Stimulated activated CD4-positive, alpha-beta T cell treated with anti-CD3 and anti-CD28 coated beads, Interleukin-12 subunit alpha, Interleukin-12 subunit beta, amount 100 ng/mL, for 24 hours (primary cell): ENCODE measurements around the gene CNNM4.

Experiments
- DNase-seq, 2 experiments: peaks; one replicate each; pipeline ENCODE4 v3.0.0-alpha.2; 2020; ENCODE audit warnings: low read depth in 2 of 2

CNNM4 gene

DNA sequence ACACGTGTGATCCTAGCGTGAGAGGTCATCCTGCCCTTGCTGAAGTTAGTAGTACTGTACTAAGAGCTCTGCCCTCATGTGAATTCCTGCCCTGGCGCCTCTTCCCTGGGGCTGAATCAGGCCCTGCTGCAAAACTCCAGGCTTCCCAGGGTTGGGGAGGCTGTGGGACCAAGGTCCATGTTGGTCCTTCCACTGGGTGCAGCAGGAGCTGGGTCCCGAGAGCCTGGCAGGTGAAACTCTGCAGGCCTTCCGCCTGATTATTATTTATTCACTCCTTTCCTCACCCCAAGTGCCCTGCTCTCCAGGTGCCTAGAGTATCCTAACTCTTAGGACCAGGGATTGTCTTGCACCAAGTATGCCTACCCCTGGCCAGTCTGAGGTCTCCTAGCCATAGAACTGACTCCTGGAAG is 50.1 kb downstream of the CNNM4 start:
- DNase-seq: no peak

DNA sequence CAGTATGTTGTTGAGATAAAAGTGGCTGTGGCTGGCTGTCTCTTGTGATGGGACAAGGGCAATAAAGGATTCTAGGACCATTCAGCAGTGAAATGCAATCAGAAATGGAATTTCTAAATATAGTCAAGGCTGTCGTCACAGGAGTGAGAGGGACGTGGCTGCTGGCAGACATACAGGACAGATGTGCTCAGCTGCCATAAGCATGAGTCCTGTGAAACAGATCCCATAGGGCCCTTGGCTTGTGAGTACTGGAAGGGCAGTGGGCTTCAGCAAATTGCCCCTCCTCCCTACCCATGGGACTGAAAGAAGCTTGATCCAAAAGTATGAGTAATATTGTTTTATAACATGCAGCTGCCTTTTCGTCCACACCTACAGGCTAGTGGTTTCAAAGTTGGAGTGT is 51.2 kb downstream of the CNNM4 start:
- DNase-seq: no peak

DNA sequence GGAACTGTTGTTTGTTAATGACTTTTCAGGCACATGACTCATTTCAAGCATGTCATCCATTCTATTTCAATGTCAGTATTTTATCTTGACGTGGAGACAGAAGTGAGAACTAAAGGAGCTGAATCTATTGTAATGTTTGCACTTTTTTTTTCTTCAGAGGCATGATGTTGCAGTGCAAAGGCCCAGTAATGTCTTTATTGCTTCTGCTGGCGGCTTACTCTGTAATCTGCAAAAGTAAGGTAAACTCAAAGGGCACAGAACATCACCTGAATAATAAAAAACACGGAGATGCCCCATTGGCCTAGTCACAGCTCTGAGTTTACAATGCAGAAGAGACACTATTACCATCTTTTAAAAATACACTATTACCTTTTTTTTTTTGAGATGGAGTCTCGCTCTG is 53.0 kb downstream of the CNNM4 start:
- DNase-seq: no peak

DNA sequence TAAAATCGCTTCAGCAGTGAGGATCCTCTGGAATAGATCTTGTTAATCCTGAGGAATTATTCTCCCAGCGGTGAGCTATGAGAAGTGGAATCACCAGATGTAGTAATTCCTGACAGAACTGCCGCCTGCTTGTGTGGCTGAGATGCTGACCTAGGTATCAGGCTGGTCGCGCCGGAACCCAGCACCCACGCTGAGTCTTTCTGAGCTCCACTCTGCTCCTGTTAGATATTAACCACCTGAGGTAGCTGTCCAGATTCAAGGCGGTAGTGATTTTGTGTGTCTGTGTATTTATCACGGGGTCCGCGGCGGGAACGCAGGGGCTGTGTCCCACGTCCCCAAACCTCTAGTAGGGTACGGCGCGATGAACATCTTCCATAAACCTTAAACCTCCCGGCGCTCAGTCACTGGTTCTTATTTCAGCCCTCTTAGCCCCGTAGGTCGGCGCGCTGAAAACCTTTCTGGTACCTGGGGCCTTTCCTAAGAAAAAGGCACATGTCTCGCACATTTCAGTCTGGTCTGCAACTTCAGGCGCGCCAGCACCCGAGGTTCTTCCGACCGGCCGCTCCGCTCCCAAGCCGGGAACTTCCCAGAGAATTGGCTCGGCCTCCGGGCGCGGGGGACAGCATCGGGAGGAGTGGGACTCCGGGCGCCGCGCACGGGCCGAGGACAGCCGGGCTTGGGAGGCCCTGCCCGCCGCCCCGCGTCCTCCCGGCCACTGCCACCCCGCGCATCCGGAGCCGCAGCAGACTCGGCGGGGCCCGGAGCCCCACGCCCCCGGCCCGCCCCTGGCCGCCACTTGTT is 54.8 kb downstream of the CNNM4 start:
- DNase-seq: no peak

DNA sequence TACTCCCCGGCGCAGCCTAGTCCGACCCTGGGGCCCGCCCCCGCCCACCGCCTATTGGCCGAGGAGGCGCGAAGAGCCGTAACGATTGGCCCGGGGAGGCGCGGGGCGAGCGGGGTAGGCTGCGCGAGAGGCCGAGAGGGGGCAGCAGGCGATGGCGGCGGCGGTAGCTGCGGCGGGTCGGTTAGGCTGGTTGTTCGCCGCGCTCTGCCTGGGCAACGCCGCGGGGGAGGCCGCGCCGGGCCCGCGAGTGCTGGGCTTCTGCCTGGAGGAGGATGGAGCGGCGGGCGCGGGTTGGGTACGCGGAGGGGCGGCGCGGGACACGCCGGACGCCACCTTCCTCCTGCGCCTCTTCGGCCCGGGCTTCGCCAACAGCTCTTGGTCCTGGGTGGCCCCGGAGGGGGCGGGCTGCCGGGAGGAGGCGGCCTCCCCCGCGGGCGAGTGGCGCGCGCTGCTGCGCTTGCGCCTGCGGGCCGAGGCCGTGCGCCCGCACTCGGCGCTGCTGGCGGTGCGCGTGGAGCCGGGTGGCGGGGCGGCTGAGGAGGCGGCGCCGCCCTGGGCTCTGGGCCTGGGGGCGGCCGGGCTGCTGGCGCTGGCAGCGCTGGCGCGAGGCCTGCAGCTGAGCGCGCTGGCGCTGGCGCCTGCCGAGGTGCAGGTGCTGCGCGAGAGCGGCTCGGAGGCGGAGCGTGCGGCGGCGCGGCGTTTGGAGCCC is 55.6 kb downstream of the CNNM4 start, which contains the start of gene CNNM3:
Gene CNNM3 (plus strand): TSS at position 142 of the 709 bp plus-strand sequence. CDS start 10 bp downstream, at position 152.
- DNase-seq: peak; percentile 92 to 97

DNA sequence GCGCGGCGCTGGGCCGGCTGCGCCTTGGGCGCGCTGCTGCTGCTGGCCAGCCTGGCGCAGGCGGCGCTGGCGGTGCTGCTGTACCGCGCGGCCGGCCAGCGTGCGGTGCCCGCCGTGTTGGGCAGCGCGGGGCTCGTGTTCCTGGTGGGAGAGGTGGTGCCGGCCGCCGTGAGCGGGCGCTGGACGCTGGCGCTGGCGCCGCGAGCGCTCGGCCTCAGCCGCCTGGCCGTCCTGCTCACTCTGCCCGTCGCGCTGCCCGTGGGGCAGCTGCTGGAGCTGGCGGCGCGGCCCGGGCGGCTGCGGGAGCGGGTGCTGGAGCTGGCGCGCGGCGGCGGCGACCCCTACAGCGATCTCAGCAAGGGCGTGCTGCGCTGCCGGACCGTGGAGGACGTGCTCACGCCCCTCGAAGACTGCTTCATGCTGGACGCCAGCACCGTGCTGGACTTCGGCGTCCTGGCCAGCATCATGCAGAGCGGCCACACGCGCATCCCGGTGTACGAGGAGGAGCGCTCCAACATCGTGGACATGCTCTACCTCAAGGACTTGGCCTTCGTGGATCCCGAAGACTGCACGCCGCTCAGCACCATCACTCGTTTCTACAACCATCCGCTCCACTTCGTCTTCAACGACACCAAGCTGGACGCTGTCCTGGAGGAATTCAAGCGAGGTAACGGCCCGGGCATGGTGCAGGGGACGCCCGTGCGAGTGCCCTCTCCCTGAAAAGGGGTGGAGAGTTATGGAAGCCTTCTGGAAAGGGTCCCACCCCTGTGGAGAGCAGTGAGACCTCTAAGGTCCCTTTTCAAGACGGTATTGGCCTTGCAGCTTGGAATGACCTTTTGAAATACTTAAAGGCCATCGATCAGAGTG is 56.4 kb downstream of the CNNM4 start:
- DNase-seq: no peak

DNA sequence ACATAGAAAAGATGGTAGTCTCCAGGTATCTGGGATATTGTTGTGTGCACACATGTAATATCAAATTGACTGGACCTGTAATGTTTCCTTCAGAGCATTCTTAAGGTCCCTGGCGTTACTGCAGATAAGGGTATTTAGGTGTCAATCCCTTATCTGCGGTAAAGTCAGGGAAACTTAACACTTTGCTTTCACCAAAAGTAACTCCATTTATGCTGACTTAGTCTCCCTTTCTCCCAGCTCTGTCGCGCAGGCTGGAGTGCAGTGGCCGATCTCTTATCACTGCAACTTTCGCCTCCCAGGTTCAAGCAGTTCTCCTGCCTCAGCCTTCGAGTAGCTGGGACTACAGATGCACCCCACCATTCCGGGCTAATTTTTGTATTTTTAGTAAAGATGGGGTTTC is 57.2 kb downstream of the CNNM4 start:
- DNase-seq: no peak

DNA sequence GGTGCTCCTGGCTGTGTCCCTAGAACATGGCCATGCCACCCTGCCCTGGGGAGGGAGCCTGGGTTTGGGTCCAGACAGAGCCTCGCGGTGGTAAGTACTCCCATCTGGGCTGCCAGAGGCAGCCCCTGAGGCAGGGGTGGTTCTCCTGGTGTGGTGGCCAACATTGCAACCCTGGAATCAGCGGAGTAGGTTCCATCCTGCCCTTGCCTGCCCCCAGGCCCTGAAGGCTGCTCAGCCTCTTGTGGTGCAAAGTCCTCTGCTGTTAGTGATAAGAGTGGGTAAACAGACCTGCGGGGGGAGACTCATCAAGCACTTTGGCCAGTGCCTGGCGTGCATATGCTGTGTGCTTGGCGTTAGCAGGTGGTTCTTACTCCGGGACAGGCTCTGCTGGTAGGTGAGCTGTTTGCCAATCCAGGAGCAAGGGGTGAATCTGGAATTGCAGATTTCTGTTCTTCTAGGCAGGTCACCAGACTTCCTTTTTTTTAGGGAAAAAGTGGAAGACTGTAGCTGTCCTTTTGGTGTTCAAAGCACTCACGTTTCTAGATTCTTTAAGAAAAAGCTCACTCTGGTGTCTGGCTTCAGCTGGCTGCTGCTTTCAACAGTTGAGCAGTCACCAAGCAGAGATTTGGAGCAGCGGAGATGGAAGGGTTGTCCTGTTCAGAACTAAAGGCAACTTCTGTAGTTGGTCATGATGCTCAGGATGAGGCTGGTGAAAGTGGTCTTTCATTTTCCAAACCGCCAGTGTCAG is 58.6 kb downstream of the CNNM4 start:
- no peak for DNase-seq

DNA sequence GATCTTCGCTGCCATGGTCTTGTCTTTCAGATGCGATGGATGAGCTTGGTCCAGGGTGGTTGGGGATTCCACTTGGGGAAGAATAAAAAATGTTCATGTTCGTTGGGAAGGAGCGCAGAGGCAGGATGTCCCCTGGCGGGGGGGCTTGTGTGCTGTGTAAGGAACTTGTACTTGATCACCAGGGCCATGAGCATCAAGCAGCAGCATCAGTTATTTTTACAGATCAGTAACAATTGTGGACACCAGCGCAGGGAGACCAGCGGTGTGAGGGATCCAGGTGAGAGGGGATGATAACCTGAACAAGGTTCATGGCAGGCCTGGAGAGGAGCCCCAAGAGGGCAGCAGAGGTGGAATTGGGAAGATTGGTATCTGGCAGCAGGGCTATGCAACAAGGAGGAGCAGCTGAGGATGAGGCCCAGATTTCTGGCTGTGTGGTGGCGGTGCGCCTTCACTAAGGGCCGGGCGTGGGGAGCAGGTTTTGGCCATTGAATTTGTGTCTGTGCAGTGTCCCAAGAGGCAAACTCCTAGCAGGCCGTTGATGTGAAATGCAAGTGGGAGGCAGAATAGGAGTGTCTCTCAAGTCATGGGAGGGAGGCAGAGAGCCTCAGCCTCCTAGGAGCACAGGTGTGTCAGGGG is 59.3 kb downstream of the CNNM4 start:
- no peak for DNase-seq

DNA sequence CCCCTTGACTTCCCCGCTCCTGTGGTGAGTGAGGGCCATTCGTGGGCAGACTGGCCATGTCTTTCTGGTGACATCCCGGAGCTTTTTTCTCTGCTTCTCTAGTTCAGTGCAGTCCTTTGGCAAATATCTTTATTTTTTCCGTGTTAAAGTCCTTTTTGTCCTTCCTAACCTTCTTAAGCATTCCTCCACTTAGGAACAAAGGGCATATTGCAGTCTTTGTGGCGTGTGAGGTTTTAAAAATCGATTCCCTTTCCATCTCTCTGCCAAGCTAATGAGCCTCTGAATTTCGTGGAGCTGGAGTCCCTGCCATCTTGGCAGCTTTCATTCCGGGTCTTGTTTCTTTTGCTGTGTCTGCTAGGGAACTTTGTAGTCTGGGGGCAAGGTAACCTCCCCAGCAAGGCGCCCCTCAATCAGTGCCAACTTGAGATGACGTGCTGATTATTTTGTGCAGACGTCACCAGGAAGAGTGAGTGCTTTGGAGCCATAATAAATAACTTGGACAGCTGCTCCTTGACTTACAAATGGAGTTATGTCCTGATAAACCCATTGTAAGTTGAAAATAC is 60.5 kb downstream of the CNNM4 start:
- DNase-seq: no peak

DNA sequence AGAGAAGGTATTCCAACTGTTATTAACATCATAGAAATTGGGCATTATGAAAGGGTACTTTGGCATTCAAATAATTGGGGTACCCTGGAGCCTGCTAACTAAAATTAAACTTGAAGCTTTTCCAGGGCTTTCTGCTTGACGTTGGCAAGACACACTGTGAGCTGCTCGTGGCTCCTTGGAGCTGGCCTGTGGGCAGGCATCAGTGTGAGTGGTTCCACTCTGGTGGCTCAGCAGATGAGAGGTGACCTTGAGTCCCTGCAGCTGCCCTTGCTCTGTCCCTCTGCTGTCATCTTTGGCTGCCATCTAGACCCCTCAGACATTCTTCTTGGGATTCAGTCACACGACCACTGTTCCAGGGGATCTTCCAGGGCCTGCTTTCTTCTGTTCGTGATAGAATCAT is 62.1 kb downstream of the CNNM4 start:
- no peak for DNase-seq

DNA sequence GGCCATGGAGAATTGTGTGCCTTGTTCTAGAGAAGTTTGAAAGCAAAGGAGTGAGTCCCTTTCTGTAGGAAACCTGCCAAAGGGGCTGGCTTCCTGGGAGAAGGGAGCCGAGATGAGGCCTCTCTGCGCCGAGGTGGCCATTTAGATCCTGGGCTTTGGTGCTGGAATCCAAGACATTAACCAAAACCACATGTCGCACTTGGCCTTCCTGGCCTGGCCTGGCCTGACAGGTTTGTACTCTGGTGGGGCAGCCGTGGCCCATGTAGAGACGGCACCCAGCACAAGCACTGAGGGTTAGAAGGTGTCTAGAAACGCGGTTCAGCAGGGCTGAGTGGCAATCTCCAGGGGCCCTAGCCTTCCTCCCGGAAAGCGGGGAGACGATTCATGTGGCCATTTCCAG is 62.5 kb downstream of the CNNM4 start:
- DNase-seq: no peak

DNA sequence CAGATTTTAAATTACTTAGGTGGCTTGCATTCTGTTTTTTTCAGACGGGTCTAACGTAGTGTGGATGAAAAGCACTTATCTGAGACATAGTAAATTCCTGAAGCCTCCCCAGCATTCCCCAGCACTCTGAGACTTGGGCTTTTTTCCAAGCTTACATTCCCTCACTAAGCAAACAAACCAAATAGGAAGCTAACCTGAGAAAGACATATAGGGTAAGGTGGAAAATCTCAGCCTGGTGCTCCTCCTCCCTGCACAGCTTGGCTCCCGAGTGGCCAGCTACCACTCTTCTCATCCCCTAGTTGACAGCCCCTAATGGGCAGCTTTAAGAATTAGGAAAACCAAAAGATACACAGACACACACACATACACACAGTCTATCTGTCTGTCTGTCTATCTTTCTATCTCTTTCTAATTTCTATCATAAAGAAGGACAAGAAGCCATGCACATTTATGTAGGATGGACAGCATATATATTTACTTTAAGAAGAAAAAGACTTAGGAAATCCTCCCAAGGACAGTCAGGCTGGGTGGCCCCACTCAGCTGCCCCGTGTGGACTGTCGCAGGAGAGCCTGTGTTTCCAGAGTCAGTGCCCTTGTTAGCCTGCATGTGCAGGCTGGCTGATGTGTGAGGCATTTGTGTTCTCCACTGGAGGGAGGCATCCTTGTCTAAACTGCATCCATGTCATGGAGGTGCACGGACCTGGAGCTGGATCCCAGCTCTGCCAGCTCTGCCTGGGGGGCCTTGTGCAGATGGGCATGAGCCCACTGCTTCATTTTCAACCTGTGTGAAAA is 63.6 kb downstream of the CNNM4 start:
- DNase-seq: no peak

DNA sequence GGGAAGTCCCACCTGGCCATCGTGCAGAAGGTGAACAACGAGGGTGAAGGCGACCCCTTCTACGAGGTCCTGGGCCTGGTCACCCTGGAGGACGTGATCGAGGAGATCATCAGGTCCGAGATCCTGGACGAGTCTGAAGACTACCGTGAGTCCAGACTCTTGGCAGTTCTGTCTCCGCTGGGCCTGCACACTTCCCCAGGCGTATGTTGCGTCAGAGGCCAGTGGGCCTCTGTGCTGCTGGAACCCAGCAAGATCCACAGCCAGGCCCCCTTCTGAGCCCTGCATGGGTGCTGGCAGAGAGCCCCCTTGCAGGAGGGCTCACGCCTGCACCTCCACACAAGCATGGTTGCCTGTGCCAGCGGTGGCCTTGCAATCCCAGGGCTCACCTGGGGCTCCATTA is 64.4 kb downstream of the CNNM4 start:
- no peak for DNase-seq

DNA sequence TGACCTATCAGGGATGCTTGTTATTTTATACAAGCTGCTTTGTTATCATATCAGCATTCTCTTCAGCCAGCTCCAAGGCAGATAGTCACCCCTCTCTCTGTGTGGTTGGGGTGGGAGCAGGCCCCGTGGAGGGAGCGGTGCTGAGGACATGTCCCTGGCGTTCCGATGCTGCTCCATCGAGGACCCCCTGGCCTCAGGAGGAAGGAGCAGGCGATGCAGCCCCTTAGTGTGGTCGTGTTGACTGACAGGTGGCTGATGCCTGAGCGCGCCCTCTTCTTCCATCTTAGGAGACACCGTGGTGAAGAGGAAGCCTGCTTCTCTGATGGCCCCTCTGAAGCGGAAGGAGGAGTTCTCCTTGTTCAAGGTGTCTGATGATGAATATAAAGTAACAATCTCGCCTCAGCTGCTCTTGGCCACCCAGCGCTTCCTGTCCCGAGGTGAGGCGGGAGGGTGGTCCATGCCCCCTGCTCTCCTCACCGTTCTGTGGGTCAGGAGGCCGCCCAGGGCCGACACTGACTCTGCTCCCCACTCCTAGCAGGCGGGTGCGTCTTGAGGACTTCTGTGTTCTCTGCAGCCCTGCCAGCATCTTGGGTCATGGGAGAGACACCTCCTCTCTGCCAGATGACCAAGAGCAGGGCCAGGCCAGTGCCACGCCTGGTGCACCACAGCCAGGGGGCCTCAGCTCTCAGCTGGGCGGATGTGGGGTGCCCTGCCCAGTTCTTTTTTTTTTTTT is 66.0 kb downstream of the CNNM4 start:
- DNase-seq: no peak

DNA sequence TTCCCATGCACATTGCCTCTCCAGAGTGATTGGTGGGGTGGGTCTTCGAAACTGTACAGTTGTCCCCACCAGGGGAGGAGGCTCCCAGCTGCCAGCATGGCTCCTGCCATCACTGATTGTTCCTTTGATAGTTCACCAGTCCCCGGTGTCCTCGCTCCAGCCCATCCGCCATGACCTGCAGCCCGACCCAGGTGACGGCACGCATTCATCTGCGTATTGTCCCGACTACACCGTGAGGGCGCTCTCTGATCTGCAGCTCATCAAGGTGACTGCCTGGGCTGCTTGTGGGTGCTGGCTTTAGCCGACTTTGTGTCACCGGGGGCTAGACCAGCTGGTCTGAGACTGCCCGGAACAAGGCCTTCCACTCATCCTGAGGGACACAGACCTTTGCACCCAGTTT is 67.7 kb downstream of the CNNM4 start:
- DNase-seq: no peak

DNA sequence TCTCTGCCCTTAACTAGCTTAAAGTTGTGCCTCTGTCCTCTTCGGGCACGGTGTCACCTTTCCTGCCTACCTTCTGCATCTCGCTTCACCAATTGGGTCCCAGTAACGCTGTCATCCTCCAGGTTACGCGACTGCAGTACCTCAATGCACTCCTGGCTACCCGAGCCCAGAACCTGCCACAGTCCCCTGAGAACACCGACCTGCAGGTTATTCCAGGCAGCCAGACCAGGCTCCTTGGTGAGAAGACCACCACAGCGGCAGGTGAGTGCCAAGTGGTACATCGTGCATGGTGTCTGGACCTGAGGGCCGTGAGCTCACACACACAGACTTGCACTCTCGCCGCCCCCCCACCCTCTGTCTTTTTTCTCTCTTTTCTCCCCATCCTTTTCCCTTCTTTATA is 68.2 kb downstream of the CNNM4 start:
- DNase-seq: no peak

DNA sequence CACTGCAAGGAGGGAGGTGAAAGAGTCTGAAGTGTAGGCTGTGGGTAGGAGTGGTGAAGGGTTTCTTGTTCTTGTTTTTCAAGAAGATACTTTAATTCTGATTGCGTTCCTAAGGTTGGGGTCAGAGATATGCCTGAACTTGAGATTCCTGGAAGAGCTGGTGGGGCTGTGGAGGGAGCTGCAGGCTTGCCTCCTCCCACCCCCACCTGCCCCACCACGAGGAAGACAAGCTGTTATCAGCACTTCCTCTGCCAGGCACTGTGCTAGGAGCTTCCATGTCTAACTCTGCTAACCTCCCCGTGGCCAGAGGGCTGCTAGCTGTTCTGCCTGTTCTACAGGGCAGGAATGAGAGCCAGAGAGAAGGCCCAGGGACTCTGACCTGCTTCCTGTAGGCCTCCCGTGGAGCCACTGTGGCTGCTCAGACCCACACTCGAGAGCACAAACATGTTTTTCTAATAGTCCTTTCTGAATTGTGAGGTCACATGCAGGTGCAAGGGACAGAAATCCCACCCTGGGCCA is 69.4 kb downstream of the CNNM4 start:
- DNase-seq: no peak

DNA sequence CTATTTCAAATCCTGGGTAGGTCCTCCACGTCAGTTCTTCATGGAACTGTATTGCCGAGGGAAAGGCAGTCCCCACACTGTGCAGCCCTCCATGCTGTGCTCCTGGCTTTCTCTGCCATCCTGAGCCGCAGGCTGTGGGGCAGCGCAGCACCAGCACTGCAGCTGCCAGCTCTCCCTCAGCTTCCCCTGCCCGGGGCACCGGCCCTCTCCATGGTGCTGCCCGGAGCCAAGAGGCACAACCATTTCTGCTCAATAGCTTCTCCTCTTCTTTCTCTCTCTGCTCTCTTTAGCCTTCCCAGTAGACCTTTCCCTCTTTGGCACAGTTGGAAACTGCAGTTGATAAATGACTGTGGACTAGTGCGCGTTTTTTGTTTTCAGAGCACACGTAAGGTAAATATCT is 71.0 kb downstream of the CNNM4 start:
- no peak for DNase-seq
